Measurements from ENCODE around the gene MS4A13. TPM values are rescaled to one million over a fixed set of nuclear protein-coding genes. Genes with fewer than 3 reads are reported as not detected.

MS4A13 gene
- total and polyA plus RNA-seq, 4 donors, result not detected

GRCh38 chr11:60469723-60470122 lies 45.5 kb upstream of the MS4A13 start:
- Histone ChIP-seq H3K27ac (ENCODE audit: low read depth in 1 of 2, low read length in 2 of 2) (no peak overlapping the region), H3K36me3 (ENCODE audit: control insufficient read depth in 4 of 4, insufficient read depth in 3 of 4, low read depth in 1 of 4, low read length in 3 of 4) (no peaks in the 10 kb centered on the region), H3K9ac (ENCODE audit: low read depth in 1 of 2, low read length in 2 of 2) (no peak overlapping the region), H3K4me3 (ENCODE audit: low read depth in 1 of 3, low read length in 3 of 3) (no peak overlapping the region), H3K4me1 (ENCODE audit: control insufficient read depth in 4 of 4, insufficient read depth in 4 of 4, low read length in 3 of 4) (no peaks in the 10 kb centered on the region), H3K27me3 (ENCODE audit: control insufficient read depth in 4 of 4, insufficient read depth in 4 of 4, low read length in 3 of 4) (no peaks in the 10 kb centered on the region), H3K9me3 (ENCODE audit: control insufficient read depth in 4 of 4, low read length in 3 of 4) (no peaks in the 10 kb centered on the region)
- DNase-seq (ENCODE audit: low spot score), result no peak
- WGBS, result 60% methylated on average over 2 of the region's 2 CpGs
- TF ChIP-seq ATF3 (IDR thresholded peaks at IDR 0.05) (no peak), YY1 (IDR thresholded peaks at IDR 0.05) (no peak), NR2F2 (IDR thresholded peaks at IDR 0.05) (no peak), RXRA (IDR thresholded peaks at IDR 0.05) (no peak), FOXA2 (IDR thresholded peaks at IDR 0.05) (no peak), JUND (IDR thresholded peaks at IDR 0.05) (no peak), CTCF (IDR thresholded peaks at IDR 0.05; ENCODE audit: low read depth, low read length, missing input control) (no peak)

GRCh38 chr11:60477035-60477445 lies 38.2 kb upstream of the MS4A13 start:
- TF ChIP-seq NR2F2 (IDR thresholded peaks at IDR 0.05) (no peak), CTCF (IDR thresholded peaks at IDR 0.05; ENCODE audit: low read depth, low read length, missing input control) (no peak), EGR1 (IDR thresholded peaks at IDR 0.05; ENCODE audit: low read depth in 2 of 2) (no peak), TAF1 (conservative IDR thresholded peaks at IDR 0.05) (no peak), HNF4A (conservative IDR thresholded peaks at IDR 0.05) (no peak), RXRA (IDR thresholded peaks at IDR 0.05) (no peak), FOXA2 (IDR thresholded peaks at IDR 0.05) (no peak)
- TF ChIP-seq, protein P1, sequence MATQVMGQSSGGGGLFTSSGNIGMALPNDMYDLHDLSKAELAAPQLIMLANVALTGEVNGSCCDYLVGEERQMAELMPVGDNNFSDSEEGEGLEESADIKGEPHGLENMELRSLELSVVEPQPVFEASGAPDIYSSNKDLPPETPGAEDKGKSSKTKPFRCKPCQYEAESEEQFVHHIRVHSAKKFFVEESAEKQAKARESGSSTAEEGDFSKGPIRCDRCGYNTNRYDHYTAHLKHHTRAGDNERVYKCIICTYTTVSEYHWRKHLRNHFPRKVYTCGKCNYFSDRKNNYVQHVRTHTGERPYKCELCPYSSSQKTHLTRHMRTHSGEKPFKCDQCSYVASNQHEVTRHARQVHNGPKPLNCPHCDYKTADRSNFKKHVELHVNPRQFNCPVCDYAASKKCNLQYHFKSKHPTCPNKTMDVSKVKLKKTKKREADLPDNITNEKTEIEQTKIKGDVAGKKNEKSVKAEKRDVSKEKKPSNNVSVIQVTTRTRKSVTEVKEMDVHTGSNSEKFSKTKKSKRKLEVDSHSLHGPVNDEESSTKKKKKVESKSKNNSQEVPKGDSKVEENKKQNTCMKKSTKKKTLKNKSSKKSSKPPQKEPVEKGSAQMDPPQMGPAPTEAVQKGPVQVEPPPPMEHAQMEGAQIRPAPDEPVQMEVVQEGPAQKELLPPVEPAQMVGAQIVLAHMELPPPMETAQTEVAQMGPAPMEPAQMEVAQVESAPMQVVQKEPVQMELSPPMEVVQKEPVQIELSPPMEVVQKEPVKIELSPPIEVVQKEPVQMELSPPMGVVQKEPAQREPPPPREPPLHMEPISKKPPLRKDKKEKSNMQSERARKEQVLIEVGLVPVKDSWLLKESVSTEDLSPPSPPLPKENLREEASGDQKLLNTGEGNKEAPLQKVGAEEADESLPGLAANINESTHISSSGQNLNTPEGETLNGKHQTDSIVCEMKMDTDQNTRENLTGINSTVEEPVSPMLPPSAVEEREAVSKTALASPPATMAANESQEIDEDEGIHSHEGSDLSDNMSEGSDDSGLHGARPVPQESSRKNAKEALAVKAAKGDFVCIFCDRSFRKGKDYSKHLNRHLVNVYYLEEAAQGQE (IDR thresholded peaks at IDR 0.05), result no peak
- Histone ChIP-seq H3K4me1 (ENCODE audit: control insufficient read depth in 4 of 4, insufficient read depth in 4 of 4, low read length in 3 of 4) (no peaks in the 10 kb centered on the region), H3K9me3 (ENCODE audit: control insufficient read depth in 4 of 4, low read length in 3 of 4) (no peaks in the 10 kb centered on the region), H3K27me3 (ENCODE audit: control insufficient read depth in 4 of 4, insufficient read depth in 4 of 4, low read length in 3 of 4) (no peaks in the 10 kb centered on the region), H3K36me3 (ENCODE audit: control insufficient read depth in 4 of 4, insufficient read depth in 3 of 4, low read depth in 1 of 4, low read length in 3 of 4) (no peaks in the 10 kb centered on the region), H3K27ac (ENCODE audit: low read depth in 1 of 2, low read length in 2 of 2) (no peak overlapping the region), H3K4me3 (ENCODE audit: low read depth in 1 of 3, low read length in 3 of 3) (no peak overlapping the region), H3K9ac (ENCODE audit: low read depth in 1 of 2, low read length in 2 of 2) (no peak overlapping the region)
- WGBS, result 52% methylated on average over 6 of the region's 6 CpGs
- DNase-seq (ENCODE audit: low spot score), result no peak
